Activated T-cell treated with anti-CD3 and anti-CD28 coated beads, Interleukin-2, amount 50 U/mL, for 4 hours (primary cell): ENCODE measurements around the gene CD300H. TPM values are rescaled to one million over a fixed set of nuclear protein-coding genes. Genes with fewer than 3 reads are reported as not detected.
"Not testable (repeated sequence)": the region's sequence is repeated elsewhere in the genome, so short reads cannot be mapped to it uniquely, and the experiment has no call there.

Source experiments
- ATAC-seq, 2 donors: fragments of 200-7000 bp; cut with Tn5 transposase; one replicate each; pipeline ENCODE4 v1.10.0; 2021
- DNase-seq: peaks from one replicate; pipeline ENCODE4 v3.0.0-alpha.2; 2020
- H3K27me3 Mint-ChIP-seq: one replicate; pipeline ENCODE4 v1.8.0; 2021; ENCODE audit warnings: low read depth, mixed read lengths
- H3K36me3 Mint-ChIP-seq: one replicate; pipeline ENCODE4 v1.8.0; 2022; ENCODE audit warnings: mixed read lengths; ENCODE audit not compliant: insufficient read depth
- H3K4me1 Mint-ChIP-seq: one replicate; pipeline ENCODE4 v1.8.0; 2021; ENCODE audit warnings: low read depth, mixed read lengths
- H3K4me3 Mint-ChIP-seq: one replicate; pipeline ENCODE4 v1.8.0; 2021; ENCODE audit warnings: mild to moderate bottlenecking, moderate library complexity, mixed read lengths
- H3K9me3 Mint-ChIP-seq: one replicate; pipeline ENCODE4 v1.8.0; 2021; ENCODE audit warnings: mixed read lengths
- total RNA-seq, 3 donors: library from RNA; stranded (reverse); gene quantifications; one replicate each; pipeline ENCODE4 v1.2.1, GENCODE V29; 2021

The CD300H gene
- total RNA-seq, 3 donors from 2014 or later, result not detected

DNA sequence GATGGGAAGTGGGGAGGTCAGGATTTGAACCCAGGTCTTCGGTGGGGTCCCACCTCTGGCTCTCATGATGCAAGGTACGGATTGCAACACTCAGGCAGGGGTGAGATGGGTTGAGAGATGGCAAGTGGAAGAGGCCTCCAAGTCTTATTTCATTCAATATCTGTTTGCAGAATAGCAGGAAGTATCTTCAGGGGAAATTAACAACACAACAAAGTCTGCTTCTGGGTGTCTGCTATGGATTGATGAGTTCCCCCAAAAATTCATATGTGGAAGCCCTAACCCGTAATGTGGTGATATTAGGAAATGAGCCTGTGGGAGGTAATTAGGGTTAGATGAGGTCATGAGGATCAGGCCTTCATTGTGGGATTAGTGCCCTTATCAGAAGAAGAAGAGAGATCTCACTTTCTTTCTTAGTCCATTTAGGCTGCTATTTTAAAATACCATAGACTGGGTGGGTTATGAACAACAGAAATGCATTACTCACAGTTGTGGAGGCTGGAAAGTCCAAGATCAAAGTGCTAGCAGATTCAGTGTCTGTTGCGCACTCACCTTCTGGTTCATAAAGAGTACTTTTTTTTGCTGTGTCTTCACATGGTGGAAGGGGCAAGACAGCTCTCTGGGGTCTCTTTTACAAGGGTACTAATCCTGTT is 4.4 kb upstream of the CD300H start:
- ATAC-seq (no peak), DNase-seq (no peak)
- Mint-ChIP-seq H3K4me3 (no peak overlapping the region), H3K4me1 (no peaks in the 10 kb centered on the region), H3K36me3 (no peaks in the 10 kb centered on the region), H3K9me3 (no peaks in the 10 kb centered on the region), H3K27me3 (peaks cover 36% of the 10 kb centered on the region)

DNA sequence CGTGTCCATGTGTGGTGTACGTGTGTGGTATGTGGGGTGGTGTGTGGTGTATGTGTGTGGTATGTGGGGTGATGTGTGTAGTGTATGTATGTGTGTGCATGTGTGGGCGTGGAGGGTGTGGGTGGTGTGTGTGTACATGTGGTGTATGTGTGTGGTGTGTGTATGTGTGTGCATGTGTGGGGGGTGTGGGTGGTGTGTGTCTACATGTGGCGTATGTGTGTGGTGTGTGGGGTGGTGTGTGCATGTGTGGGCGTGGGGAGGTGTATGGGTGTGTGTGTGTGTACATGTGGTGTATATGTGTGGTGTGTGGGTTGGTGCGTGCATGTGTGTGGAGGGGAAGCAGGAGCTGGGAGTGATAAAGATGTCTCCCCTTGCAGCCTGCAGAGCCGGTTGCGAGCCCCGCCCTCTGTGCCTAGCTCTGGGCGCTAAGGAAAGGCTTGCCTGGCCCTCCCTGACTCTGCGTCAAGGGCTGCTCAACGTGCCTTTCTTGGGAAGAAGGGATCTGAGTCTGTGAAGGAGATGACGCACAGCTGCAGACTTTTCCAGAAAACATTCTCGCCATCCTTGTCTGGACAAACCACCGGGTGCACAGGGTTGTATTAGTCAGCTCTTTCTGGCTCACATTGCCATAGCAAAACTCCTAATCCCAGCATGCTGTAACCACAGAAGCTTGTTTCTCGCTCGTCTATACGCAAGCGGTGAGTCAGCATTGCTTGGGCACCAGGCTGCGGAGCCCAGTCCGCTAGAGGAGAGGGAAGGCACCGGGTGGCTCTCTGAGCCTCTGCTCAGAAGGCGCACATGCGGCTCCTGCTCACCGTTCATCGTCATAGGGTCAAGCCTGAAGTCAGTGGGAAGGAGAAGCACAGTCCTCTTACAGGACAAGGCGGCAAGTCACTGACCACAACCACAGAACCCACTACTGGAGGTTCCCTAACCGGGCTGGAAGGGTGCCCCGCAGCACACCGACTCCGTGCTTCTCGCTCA is 2.0 kb upstream of the CD300H start:
- no peak overlapping the region for H3K4me3 Mint-ChIP-seq
- DNase-seq (no peak), ATAC-seq (peak; percentile 60 to 72)
- H3K9me3 Mint-ChIP-seq, result no peaks in the 10 kb centered on the region
- H3K27me3 Mint-ChIP-seq, result peaks cover 45% of the 10 kb centered on the region
- H3K4me1 Mint-ChIP-seq, result no peaks in the 10 kb centered on the region
- H3K36me3 Mint-ChIP-seq, result no peaks in the 10 kb centered on the region

DNA sequence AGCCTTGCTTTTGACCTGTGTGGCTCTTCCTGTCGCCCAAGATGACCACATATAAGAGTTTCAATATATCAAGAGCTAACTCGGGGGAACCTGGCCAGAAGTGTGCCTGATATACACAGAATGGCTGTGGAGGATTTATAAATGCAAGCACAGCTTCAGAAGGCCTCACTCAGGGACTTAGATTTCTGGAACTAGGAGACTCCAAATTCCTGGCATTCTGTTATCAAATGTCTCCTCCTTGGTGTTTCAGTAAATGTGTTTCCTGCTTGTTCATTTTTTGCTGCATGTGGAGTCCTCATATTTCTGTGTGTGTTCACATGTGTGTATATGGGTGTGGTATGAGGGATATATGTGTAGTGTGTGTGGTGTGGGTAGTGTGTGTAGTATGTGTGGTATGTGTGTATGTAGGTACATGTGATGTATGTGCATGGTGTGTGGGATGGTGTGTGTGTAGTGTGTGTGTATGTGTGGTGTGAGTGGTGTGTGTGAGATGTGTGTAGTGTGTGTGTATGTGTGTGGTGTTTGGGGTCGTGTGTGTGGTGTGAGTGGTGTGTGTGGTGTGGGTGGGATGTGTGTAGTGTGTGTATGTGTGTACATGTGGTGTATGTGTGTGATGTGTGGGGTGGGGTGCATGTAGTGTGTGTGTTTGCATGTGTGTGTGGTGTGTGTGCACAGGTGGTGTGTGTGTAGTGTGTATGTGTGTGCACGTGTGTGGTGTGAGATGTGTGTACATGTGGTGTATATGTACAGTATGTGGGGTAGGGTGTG is 981 bp upstream of the CD300H start:
- Mint-ChIP-seq H3K36me3 (no peaks in the 10 kb centered on the region), H3K4me1 (no peaks in the 10 kb centered on the region), H3K4me3 (no peak overlapping the region), H3K27me3 (peaks cover 52% of the 10 kb centered on the region), H3K9me3 (no peaks in the 10 kb centered on the region)
- DNase-seq (no peak), ATAC-seq (no peak)

DNA sequence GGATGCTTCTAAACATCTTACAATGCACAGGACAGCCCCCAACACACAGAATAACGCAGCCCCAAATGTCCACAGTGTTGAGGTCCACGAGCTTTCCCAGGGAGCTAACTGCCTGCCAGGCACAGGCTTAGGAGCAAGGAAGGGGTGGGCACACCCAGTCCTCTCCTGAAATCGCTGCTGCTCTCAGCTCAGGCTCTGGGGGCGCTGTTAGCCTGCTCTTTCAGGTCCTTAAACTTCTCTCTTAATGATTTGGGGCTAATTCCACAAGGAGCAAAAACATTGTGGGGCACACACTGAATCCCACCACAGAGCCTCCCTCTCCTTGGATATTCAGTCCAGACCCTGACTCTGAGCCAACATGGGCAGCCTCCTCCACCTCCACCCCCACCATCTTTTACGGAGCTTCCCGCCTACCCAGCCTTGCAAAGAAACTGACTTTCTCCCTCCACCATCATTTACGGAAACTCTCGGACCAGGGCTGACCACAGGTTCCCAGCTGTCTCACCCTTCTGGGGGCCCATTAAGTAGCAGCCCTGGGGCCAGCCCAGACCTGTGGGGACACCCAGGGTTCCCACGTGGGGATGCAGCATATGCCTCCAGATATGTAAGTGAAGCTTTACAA is 1.1 kb downstream of the CD300H start:
- no peak overlapping the region for H3K4me3 Mint-ChIP-seq
- H3K27me3 Mint-ChIP-seq, result peaks cover 52% of the 10 kb centered on the region
- no peaks in the 10 kb centered on the region for H3K4me1 Mint-ChIP-seq
- H3K9me3 Mint-ChIP-seq, result no peaks in the 10 kb centered on the region
- no peaks in the 10 kb centered on the region for H3K36me3 Mint-ChIP-seq
- DNase-seq (no peak), ATAC-seq (peak in 1 of 2 donors; percentile 43)

GRCh38 chr17:74565126-74565525 is 2.2 kb downstream of the CD300H start:
- H3K4me1 Mint-ChIP-seq, result no peaks in the 10 kb centered on the region
- DNase-seq (no peak), ATAC-seq (no peak)
- peaks cover 46% of the 10 kb centered on the region for H3K27me3 Mint-ChIP-seq
- no peak overlapping the region for H3K4me3 Mint-ChIP-seq
- no peaks in the 10 kb centered on the region for H3K9me3 Mint-ChIP-seq
- no peaks in the 10 kb centered on the region for H3K36me3 Mint-ChIP-seq

- Mint-ChIP-seq H3K36me3 (no peaks in the 10 kb centered on the region), H3K27me3 (peaks cover 31% of the 10 kb centered on the region), H3K4me1 (peaks cover 9% of the 10 kb centered on the region), H3K9me3 (no peaks in the 10 kb centered on the region), H3K4me3 (no peak overlapping the region)
- no peak for DNase-seq
- no peak for ATAC-seq
Observed at GRCh38 chr17:74563358-74563757, 4.0 kb downstream of the CD300H start.

GRCh38 chr17:74561586-74561985 is 5.7 kb downstream of the CD300H start:
- DNase-seq (no peak), ATAC-seq (no peak)
- Mint-ChIP-seq H3K4me1 (peaks cover 9% of the 10 kb centered on the region), H3K27me3 (peaks cover 23% of the 10 kb centered on the region), H3K4me3 (no peak overlapping the region), H3K36me3 (no peaks in the 10 kb centered on the region), H3K9me3 (no peaks in the 10 kb centered on the region)

DNA sequence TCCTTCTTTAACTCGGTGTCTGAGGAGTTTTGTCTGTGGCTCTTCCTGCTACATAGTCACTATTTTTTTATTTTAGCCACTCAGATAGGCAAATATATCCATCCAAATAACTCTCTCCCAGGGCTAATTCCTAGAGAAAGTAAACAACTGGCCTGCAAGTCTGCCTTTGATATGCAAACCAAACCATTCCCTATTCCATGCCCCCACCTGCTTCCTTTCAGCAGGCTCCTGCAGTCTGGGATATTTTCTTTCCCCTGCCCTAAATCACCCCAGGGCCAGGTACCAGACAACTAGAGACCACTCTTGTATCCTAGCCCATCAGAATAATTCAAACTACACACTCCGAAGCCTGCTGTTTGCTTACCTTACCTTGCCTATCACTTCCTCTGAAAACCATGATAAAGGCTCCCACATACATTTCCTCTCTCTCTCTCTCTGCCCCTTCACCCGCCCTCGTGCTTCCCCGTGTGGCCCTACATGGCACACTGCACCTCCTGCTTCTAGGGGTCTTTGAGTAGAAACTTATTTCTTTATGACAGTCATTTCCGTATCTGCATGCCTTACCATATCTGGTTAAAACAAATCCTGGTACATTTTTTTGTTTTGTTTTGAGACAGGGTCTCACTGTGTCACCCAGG is 8.3 kb downstream of the CD300H start:
- no peak for DNase-seq
- H3K27me3 Mint-ChIP-seq, result peaks cover 9% of the 10 kb centered on the region
- H3K4me1 Mint-ChIP-seq, result peaks cover 9% of the 10 kb centered on the region
- H3K9me3 Mint-ChIP-seq, result no peaks in the 10 kb centered on the region
- no peak for ATAC-seq
- no peak overlapping the region for H3K4me3 Mint-ChIP-seq
- H3K36me3 Mint-ChIP-seq, result no peaks in the 10 kb centered on the region

DNA sequence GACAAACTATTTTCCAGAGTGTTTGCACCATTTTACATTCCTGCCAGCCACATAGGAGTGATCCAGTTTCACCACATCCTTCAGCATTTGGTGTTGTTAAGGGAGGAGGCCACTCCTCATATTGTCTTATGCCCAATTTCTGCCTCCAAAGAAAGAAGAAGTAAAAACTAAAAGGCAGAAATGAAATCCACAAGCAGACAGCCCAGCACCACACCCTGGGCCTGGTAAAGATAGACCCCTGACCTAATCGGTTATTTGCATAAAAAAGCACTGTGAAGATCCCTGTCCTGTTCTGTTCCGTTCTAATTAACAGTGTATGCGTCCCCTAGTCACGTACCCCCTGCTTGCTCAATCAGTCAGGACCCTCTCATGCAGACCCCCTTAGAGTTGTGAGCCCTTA is 8.9 kb downstream of the CD300H start:
- not testable (repeated sequence) for H3K9me3 Mint-ChIP-seq, H3K4me1 Mint-ChIP-seq, ATAC-seq, H3K36me3 Mint-ChIP-seq, H3K4me3 Mint-ChIP-seq, H3K27me3 Mint-ChIP-seq, DNase-seq

- Mint-ChIP-seq H3K4me3 (no peak overlapping the region), H3K4me1 (peaks cover 9% of the 10 kb centered on the region), H3K36me3 (no peaks in the 10 kb centered on the region), H3K9me3 (no peaks in the 10 kb centered on the region), H3K27me3 (peaks cover 6% of the 10 kb centered on the region)
- DNase-seq, result no peak
- ATAC-seq, result no peak
Observed at GRCh38 chr17:74555427-74555940, 11.8 kb downstream of the CD300H start.

- no peak for ATAC-seq
- peaks cover 7% of the 10 kb centered on the region for H3K27me3 Mint-ChIP-seq
Observed at GRCh38 chr17:74554909-74555308, 12.4 kb downstream of the CD300H start.

DNA sequence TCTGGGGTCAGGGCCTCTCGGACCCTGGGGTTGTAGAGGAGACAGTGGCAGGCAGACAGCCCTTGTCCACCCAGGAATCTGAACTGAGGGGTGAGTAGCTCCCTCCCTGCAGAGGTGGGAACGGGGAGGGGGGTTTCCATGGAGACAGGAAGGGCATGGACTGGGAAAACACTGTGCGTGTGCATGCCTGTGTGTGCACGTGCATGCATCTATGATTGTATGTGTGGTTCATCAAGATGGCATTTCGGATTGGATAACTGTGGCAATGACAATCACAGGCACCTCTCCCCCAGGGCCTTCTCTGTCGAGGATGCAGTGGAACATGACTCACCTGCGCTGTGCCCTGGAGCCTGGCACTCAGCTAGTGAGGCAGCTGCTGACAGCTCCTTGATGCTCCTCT is 15.3 kb downstream of the CD300H start:
- Mint-ChIP-seq H3K4me1 (peaks cover 7% of the 10 kb centered on the region), H3K4me3 (no peak overlapping the region), H3K27me3 (peaks cover 11% of the 10 kb centered on the region), H3K36me3 (no peaks in the 10 kb centered on the region), H3K9me3 (no peaks in the 10 kb centered on the region)
- no peak for DNase-seq
- ATAC-seq, result no peak

More at GRCh38 chr17:74554909-74555308, 12.4 kb downstream of the CD300H start:
- Mint-ChIP-seq H3K36me3 (no peaks in the 10 kb centered on the region), H3K4me3 (no peak overlapping the region), H3K4me1 (peaks cover 9% of the 10 kb centered on the region), H3K9me3 (no peaks in the 10 kb centered on the region)
- no peak for DNase-seq

GRCh38 chr17:74550602-74551001 is 16.7 kb downstream of the CD300H start:
- DNase-seq, result no peak

More at GRCh38 chr17:74550602-74551001, 16.7 kb downstream of the CD300H start:
- H3K36me3 Mint-ChIP-seq, result no peaks in the 10 kb centered on the region
- no peak for ATAC-seq
- H3K4me3 Mint-ChIP-seq, result no peak overlapping the region
- no peaks in the 10 kb centered on the region for H3K9me3 Mint-ChIP-seq
- H3K27me3 Mint-ChIP-seq, result peaks cover 11% of the 10 kb centered on the region
- peaks cover 7% of the 10 kb centered on the region for H3K4me1 Mint-ChIP-seq
